HG03103 (cell line): ENCODE measurements around the gene WDR6.

Experiments used
- ATAC-seq: cut with Tn5 transposase; IDR thresholded peaks from one replicate; pipeline ENCODE4 v1.9.1; 2021; ENCODE audit warnings: low read depth; ENCODE audit not compliant: unreplicated experiment

WDR6 gene

DNA sequence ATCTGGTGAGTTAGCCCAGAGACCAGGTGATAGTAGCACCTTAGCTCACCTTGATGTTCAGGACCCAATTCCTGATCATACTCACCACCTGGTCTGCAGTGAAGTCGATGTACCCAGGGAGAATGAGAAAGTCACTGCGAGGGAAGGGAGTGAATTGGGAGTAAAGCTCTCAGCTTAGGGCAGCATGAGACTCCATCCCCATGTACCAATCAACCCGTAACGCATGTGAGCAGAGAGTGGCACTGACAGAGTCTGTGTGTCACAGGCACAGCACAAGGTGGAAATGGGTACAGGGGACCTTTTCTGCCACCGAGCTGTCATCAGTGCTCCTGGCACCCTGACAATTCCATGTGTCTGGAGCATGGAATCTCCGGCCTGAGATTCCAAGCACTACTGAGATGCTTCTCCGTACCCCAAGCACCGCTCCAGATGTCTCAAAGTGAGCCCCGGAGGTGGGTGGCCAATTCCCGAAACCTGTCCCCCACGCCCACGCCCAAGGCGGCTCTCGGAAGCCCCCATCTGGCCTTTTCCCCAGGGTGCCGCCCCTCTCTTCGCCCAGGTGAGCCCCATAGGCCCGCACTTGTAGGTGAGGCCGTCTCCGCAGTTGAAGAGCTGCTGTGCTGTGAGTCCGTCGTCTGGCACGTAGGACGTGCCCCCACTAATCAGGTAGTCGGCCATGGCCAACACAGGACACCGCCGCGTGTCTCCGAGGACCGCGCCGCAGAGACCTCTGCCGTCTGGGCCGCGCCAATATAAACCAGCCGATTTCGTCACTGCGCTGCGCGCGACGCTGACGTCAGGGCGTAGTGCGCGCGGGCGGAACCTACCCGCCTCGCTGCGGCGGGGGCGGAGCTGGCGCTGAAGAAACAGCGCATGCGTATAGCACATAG lies 21.7 kb downstream of the WDR6 start, which contains the start of gene IMPDH2:
IMPDH2 (minus strand) TSS at position 726 of the 890 bp plus-strand sequence; CDS start at position 678, 48 bp downstream.
- ATAC-seq, result peak; percentile 75

- ATAC-seq, result no peak
Measured at GRCh38 chr3:49029563-49029884, 22.3 kb downstream of the WDR6 start.

DNA sequence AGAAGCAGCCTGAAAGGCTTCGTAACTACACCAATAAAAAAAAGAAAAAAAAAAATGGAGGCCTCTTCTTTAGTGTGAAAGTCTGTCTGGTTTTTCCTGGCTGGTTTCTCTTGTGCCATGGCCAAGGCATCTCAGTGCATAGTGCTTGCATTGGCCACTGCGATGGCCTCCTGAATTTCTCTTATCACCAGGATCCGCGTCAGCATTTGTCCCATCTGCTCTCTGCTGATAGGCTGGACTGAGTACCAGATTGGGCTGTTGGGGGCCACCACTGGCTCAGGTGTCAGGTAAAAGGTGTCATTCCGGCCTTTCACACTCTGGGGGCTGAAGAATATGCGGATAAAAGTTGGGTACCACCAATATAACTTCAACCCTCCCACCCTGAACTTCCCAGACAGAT lies 23.1 kb downstream of the WDR6 start:
- no peak for ATAC-seq

GRCh38 chr3:49032646-49033304 lies 25.6 kb downstream of the WDR6 start:
- ATAC-seq, result no peak

DNA sequence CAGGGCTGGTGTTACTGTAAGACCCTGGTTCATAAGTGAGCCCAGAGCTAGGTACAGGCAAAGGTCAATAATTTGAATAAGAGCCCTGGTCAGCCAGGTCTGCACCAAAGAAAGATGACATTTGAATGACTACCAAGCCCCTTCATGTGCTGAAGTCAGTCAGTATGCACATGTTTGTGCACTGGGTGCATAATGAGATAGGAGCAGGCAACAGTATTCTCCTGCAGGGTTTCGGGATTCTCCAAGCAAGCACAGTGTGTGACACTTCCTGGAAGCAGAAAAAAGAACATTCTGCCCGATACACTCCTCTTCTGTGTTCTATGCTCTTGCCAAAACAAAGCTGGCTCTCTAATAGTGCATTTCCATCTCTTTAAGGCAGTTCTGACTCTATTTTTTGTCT lies 27.5 kb downstream of the WDR6 start:
- ATAC-seq, result no peak

DNA sequence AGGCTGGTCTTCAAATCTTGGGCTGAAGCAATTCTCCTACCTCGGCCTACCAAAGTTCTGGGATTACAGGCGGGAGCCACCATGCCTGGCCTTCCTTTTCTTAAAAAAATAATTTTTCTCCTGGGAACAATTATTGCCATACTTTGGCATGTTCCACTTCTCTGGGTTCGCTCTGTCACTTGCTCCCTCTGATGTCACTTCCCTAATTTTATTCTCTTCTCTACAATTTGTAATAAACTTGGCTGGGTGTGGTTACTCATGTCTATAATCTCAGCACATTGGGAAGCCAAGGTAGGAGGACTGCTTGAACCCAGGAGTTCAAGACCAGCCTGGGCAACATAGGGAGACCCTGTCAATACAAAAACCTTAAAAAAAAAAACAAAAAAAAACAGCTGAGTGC lies 28.1 kb downstream of the WDR6 start:
- no peak for ATAC-seq

DNA sequence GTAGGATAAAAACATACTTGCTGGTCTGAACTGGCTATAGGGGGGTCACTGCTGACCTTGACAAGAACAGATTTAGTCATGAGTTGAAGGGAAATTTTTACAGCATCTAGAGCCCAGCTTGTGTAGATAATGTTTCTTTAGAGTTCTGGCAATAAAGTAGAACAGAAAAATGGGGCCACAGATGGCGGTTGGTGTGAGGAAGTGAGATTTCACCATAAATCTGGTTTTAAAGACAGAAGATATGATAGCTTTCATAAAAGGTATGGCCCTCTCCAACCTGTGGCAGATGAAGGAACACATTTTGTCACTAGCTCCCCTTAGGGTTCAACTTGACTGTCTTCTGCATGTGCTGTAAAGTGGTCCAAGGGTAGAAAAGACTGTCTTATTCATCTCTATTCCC lies 46.4 kb downstream of the WDR6 start:
- ATAC-seq, result no peak

- ATAC-seq, result no peak
Measured at GRCh38 chr3:49054344-49054862, 47.2 kb downstream of the WDR6 start.

GRCh38 chr3:49057268-49057667 lies 50.1 kb downstream of the WDR6 start:
- ATAC-seq, result no peak

GRCh38 chr3:49058011-49058410 lies 50.8 kb downstream of the WDR6 start:
- no peak for ATAC-seq
